GM13977 (cell line): ENCODE data around the gene TBC1D10B.

ENCODE experiments used
- DNase-seq: peaks from one replicate; pipeline ENCODE4 v3.0.0; 2012; ENCODE audit warnings: low spot score
- CTCF ChIP-seq: IDR thresholded peaks from 2 replicates; pipeline ENCODE4 v1.5.1; 2012; ENCODE audit warnings: mild to moderate bottlenecking, control low read depth; ENCODE audit not compliant: insufficient read depth; ENCODE audit errors: extremely low read depth, missing control alignments
- in situ Hi-C: fragments of 300-500 bp; cut with MboI; formaldehyde crosslinking; loops from one replicate; pipeline ENCODE4 v1.12.0; 2022; ENCODE audit warnings: low sequenced_read_pairs, low pct_unique_long_range_greater_than_20kb, mixed read lengths, inconsistent platforms; ENCODE audit not compliant: unreplicated experiment

The TBC1D10B gene

GRCh38 chr16:30369938-30370455, 297 bp downstream of the TBC1D10B start:
- peak; percentile 32 for TF ChIP-seq CTCF
- in situ Hi-C loops: no loop called here

GRCh38 chr16:30369091-30369937, 980 bp downstream of the TBC1D10B start:
- no peak for DNase-seq
- in situ Hi-C loops: no loop called here
- no peak for TF ChIP-seq CTCF

More at GRCh38 chr16:30369938-30370455, 297 bp downstream of the TBC1D10B start:
- DNase-seq: no peak

- in situ Hi-C loops: no loop called here
- no peak for TF ChIP-seq CTCF
- no peak for DNase-seq
These were observed 1.6 kb downstream of the TBC1D10B start for GRCh38 chr16:30368792-30369090.

- no peak for TF ChIP-seq CTCF
- DNase-seq: no peak
- in situ Hi-C loops: no loop called here
These were observed 2.0 kb downstream of the TBC1D10B start for GRCh38 chr16:30368122-30368791.

GRCh38 chr16:30367349-30368009, 2.8 kb downstream of the TBC1D10B start:
- in situ Hi-C loops: no loop called here
- DNase-seq: no peak
- no peak for TF ChIP-seq CTCF

GRCh38 chr16:30366511-30366910, 3.8 kb downstream of the TBC1D10B start:
- no peak for DNase-seq
- in situ Hi-C loops: no loop called here
- no peak for TF ChIP-seq CTCF
